ENCODE results near the gene CCDC188.

DNA sequence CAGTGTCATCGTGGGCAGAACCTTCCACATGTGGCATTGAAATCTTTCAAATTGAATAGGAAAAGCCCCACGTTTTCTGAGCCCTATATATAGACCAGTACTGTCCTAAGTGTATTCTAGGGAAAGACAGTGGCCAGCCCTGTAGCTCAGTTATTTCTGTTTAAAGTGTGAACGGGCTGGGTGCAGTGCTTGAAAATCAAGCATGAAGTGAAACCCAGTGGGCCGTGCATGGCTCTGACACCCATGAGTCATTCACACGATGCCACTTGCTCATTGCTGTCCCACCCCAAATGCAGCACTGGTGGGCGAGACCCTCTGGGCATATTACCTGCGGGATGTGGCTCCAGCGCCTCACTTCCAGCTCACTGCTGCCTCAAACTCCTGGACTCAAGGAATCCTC is 29.8 kb upstream of the CCDC188 start:
- TF ChIP-seq, protein P1, sequence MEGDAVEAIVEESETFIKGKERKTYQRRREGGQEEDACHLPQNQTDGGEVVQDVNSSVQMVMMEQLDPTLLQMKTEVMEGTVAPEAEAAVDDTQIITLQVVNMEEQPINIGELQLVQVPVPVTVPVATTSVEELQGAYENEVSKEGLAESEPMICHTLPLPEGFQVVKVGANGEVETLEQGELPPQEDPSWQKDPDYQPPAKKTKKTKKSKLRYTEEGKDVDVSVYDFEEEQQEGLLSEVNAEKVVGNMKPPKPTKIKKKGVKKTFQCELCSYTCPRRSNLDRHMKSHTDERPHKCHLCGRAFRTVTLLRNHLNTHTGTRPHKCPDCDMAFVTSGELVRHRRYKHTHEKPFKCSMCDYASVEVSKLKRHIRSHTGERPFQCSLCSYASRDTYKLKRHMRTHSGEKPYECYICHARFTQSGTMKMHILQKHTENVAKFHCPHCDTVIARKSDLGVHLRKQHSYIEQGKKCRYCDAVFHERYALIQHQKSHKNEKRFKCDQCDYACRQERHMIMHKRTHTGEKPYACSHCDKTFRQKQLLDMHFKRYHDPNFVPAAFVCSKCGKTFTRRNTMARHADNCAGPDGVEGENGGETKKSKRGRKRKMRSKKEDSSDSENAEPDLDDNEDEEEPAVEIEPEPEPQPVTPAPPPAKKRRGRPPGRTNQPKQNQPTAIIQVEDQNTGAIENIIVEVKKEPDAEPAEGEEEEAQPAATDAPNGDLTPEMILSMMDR (optimal IDR thresholded peaks at IDR 0.05 in 1 of 3, IDR thresholded peaks at IDR 0.05 in 1 of 3, conservative IDR thresholded peaks at IDR 0.05 in 1 of 3; ENCODE audit: extremely low read depth in 1 of 3, insufficient read depth in 2 of 3, low read length in 3 of 3), result no peak
- no peak for TF ChIP-seq EZH2 (IDR thresholded peaks at IDR 0.05; ENCODE audit: low read length)

All from keratinocyte (primary cell).